HepG2 (cell line): ENCODE measurements around the gene PELI3. TPM values are rescaled to one million over a fixed set of nuclear protein-coding genes. Genes with fewer than 3 reads are reported as not detected.

Experiments used
- ATF3 ChIP-seq: sonication (generic); formaldehyde crosslinking; IDR thresholded peaks from 2 replicates; pipeline ENCODE4 v1.4.0; 2020; ENCODE audit warnings: missing genetic modification reagents
- CENPT ChIP-seq: sonication (generic); formaldehyde crosslinking; IDR thresholded peaks from 2 replicates; pipeline ENCODE4 v1.8.0; 2022; ENCODE audit warnings: low read depth, mild to moderate bottlenecking, moderate library complexity, missing genetic modification reagents
- HOXA7 ChIP-seq: sonication (generic); formaldehyde crosslinking; IDR thresholded peaks from 2 replicates; pipeline ENCODE4 v1.8.1; 2022; ENCODE audit warnings: mild to moderate bottlenecking, missing genetic modification reagents, moderate library complexity
- KLF12 ChIP-seq: sonication (generic); formaldehyde crosslinking; IDR thresholded peaks from 2 replicates; pipeline ENCODE4 v1.4.0; 2020; ENCODE audit warnings: missing genetic modification reagents, borderline replicate concordance
- MLLT10 ChIP-seq: sonication (generic); formaldehyde crosslinking; IDR thresholded peaks from 2 replicates; pipeline ENCODE4 v1.4.0; 2020; ENCODE audit warnings: missing genetic modification reagents
- MXD4 ChIP-seq: IDR thresholded peaks from 2 replicates; pipeline ENCODE4 v1.6.1; 2016; ENCODE audit warnings: mild to moderate bottlenecking, missing biosample characterization, missing genetic modification reagents
- PHF20 ChIP-seq: sonication (generic); formaldehyde crosslinking; IDR thresholded peaks from 2 replicates; pipeline ENCODE4 v1.5.0; 2020; ENCODE audit warnings: mild to moderate bottlenecking, missing genetic modification reagents
- RXRB ChIP-seq: IDR thresholded peaks from 2 replicates; pipeline ENCODE4 v1.6.1; 2016; ENCODE audit warnings: borderline replicate concordance, missing genetic modification reagents, missing compliant biosample characterization
- TBX2 ChIP-seq: sonication (generic); formaldehyde crosslinking; IDR thresholded peaks from 2 replicates; pipeline ENCODE4 v1.5.0; 2020; ENCODE audit warnings: missing genetic modification reagents, mild to moderate bottlenecking, borderline replicate concordance
- TFDP2 ChIP-seq: sonication (generic); formaldehyde crosslinking; IDR thresholded peaks from 2 replicates; pipeline ENCODE4 v1.4.0; 2020; ENCODE audit warnings: missing genetic modification reagents
- ZC3H4 ChIP-seq: sonication (generic); formaldehyde crosslinking; IDR thresholded peaks from 2 replicates; pipeline ENCODE4 v1.4.0; 2020; ENCODE audit warnings: missing genetic modification reagents, borderline replicate concordance
- ZIK1 ChIP-seq: sonication (generic); formaldehyde crosslinking; IDR thresholded peaks from 2 replicates; pipeline ENCODE4 v1.5.0; 2020; ENCODE audit warnings: mild to moderate bottlenecking, low read depth, missing genetic modification reagents, borderline replicate concordance
- ZNF256 ChIP-seq: sonication (generic); formaldehyde crosslinking; conservative IDR thresholded peaks from 2 replicates; pipeline ENCODE4 v1.4.0; 2020; ENCODE audit warnings: missing genetic modification reagents
- ZNF263 ChIP-seq: sonication (generic); formaldehyde crosslinking; IDR thresholded peaks from 2 replicates; pipeline ENCODE4 v1.4.0; 2020; ENCODE audit warnings: missing genetic modification reagents
- ZNF331 ChIP-seq: sonication (generic); formaldehyde crosslinking; IDR thresholded peaks from 2 replicates; pipeline ENCODE4 v1.4.0; 2020; ENCODE audit warnings: missing genetic modification reagents
- ZNF362 ChIP-seq: sonication (generic); formaldehyde crosslinking; IDR thresholded peaks from 2 replicates; pipeline ENCODE4 v1.4.0; 2020; ENCODE audit warnings: missing genetic modification reagents, mild to moderate bottlenecking, borderline replicate concordance
- ZSCAN20 ChIP-seq: sonication (generic); formaldehyde crosslinking; IDR thresholded peaks from 2 replicates; pipeline ENCODE4 v1.4.0; 2020; ENCODE audit warnings: missing genetic modification reagents, mild to moderate bottlenecking, borderline replicate concordance
- polyA plus RNA-seq, 8 experiments: library from polyadenylated mRNA; depleted of rRNA in 3 of 8; stranded (reverse) in 7 of 8; unstranded in 1 of 8; fragments of >200 nt; fragmentation: Illumina TruSeq in 4 of 8; extraction: Trizol in 4 of 8; gene quantifications; 2 replicates each; pipeline versions ENCODE4 v1.2.1 to v1.2.3, GENCODE V29; 2011 to 2016; ENCODE audit warnings: low read depth in 4 of 8, missing spikeins in 1 of 8, mixed read lengths in 1 of 8; ENCODE audit not compliant: insufficient read depth in 1 of 8
- total RNA-seq, 5 experiments: library from RNA; depleted of rRNA; stranded (reverse); fragments of >200 nt; fragmentation: Illumina TruSeq; extraction: Trizol; gene quantifications; 2 replicates each; pipeline ENCODE4 v1.2.3, GENCODE V29; 2016; ENCODE audit warnings: low read depth in 1 of 5
- TF ChIP-seq, protein P1 (sequence below): sonication (generic); formaldehyde crosslinking; IDR thresholded peaks from 2 replicates; pipeline ENCODE4; 2020; ENCODE audit warnings: missing genetic modification reagents, mild to moderate bottlenecking, borderline replicate concordance
- TF ChIP-seq, protein P2 (sequence below): sonication (generic); formaldehyde crosslinking; IDR thresholded peaks from 2 replicates; pipeline ENCODE4 v1.8.0; 2022; ENCODE audit warnings: missing genetic modification reagents, mild to moderate bottlenecking, borderline replicate concordance

The PELI3 gene
- total and polyA plus RNA-seq, 2 of the 13 experiments (the other 11 are each of a cell fraction or from before 2014, with no cell fraction given): 2.0 to 4.0 TPM

DNA sequence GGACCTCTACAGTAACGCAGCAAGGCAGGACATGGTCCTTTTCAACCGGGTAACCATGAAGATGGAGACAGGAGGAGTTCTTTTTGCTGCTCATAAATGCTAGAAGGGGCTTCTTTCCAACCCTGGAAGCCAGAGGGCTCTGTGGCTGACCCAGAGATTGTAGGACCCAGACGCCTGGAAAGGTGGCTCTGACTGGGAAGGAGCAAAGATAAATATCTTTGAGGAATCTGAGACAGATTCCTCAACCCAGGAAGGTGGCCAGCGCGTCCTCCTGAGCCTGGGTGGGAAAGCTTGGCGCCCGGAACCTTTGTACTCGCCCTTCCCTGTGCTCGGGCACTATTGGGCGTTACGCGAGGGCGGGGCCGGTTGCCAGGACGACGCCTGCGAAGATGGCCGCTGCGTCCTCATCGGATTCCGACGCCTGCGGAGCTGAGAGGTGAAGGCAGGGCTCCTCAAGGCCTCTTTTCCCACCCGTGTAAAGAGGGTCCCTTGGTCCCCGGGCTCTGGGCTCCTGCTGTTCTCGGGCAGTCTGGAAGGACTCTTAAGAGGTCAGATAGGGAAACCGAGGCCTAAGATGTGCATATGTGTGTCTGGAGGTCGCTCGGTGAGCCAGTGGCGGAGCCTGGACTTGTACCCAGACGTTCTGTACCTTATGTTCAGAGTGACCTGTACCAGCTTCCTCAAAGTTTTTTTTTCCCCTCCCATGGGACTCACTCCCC lies 43.7 kb downstream of the PELI3 start, which contains the start of gene BBS1 (continued):
- TF ChIP-seq, protein P1, sequence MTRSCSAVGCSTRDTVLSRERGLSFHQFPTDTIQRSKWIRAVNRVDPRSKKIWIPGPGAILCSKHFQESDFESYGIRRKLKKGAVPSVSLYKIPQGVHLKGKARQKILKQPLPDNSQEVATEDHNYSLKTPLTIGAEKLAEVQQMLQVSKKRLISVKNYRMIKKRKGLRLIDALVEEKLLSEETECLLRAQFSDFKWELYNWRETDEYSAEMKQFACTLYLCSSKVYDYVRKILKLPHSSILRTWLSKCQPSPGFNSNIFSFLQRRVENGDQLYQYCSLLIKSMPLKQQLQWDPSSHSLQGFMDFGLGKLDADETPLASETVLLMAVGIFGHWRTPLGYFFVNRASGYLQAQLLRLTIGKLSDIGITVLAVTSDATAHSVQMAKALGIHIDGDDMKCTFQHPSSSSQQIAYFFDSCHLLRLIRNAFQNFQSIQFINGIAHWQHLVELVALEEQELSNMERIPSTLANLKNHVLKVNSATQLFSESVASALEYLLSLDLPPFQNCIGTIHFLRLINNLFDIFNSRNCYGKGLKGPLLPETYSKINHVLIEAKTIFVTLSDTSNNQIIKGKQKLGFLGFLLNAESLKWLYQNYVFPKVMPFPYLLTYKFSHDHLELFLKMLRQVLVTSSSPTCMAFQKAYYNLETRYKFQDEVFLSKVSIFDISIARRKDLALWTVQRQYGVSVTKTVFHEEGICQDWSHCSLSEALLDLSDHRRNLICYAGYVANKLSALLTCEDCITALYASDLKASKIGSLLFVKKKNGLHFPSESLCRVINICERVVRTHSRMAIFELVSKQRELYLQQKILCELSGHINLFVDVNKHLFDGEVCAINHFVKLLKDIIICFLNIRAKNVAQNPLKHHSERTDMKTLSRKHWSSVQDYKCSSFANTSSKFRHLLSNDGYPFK (CRISPR knock-in tag): peak; percentile 63; the same call in 1 of the 2 replicates
- peak; percentile 37; the same call in 1 of the 2 replicates for TF ChIP-seq ZNF263
- TF ChIP-seq MLLT10 (CRISPR knock-in tag): no peak
- TF ChIP-seq ATF3 (CRISPR knock-in tag): peak; percentile 53; the same call in 1 of the 2 replicates
- TF ChIP-seq HOXA7 (CRISPR knock-in tag): no peak
- TF ChIP-seq ZC3H4: no peak
- peak; percentile 82 for TF ChIP-seq TBX2 (CRISPR knock-in tag)
- TF ChIP-seq ZNF256 (CRISPR knock-in tag): no peak
- TF ChIP-seq PHF20 (CRISPR knock-in tag): peak; percentile 90
- peak; percentile 73; the same call in 1 of the 2 replicates for TF ChIP-seq ZIK1
- TF ChIP-seq CENPT (CRISPR knock-in tag): no peak
- no peak for TF ChIP-seq ZNF362 (CRISPR knock-in tag)
- TF ChIP-seq RXRB: 0 out of 2 replicates have a peak, but pooled peaks have one; percentile 53
- TF ChIP-seq ZNF331 (CRISPR knock-in tag): peak; percentile 80
- TF ChIP-seq KLF12 (CRISPR knock-in tag): peak; percentile 100
- TF ChIP-seq, protein P2, sequence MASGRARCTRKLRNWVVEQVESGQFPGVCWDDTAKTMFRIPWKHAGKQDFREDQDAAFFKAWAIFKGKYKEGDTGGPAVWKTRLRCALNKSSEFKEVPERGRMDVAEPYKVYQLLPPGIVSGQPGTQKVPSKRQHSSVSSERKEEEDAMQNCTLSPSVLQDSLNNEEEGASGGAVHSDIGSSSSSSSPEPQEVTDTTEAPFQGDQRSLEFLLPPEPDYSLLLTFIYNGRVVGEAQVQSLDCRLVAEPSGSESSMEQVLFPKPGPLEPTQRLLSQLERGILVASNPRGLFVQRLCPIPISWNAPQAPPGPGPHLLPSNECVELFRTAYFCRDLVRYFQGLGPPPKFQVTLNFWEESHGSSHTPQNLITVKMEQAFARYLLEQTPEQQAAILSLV (CRISPR knock-in tag): peak; percentile 82; the same call in 1 of the 2 replicates
- TF ChIP-seq TFDP2 (CRISPR knock-in tag): peak; percentile 54
- no peak for TF ChIP-seq ZSCAN20 (CRISPR knock-in tag)
- no peak for TF ChIP-seq MXD4
